Measurements from ENCODE around the gene COL24A1.

COL24A1 gene

GRCh38 chr1:86146566-86146965 lies 10.0 kb downstream of the COL24A1 start:
- CTCF ChIA-PET, result interaction anchor here (1.0 to 1.5 kb wide), 4 partner anchors 11 to 250 kb away, joined by 3 to 7 read pairs (median 5); no protein-coding TSS in a partner anchor
- H3K4me3 ChIP-seq (ENCODE audit: control insufficient read depth in 1 of 7, extremely low read depth in 1 of 7, insufficient read depth in 4 of 7, low read depth in 2 of 7, low read length in 6 of 7), result no peak overlapping the region
- H3K27me3 ChIP-seq (replicated peaks in 2 of 5; ENCODE audit: control insufficient read depth in 4 of 5, insufficient read depth in 5 of 5, low read length in 4 of 5), result no peaks in the 10 kb centered on the region
- POLR2A ChIA-PET, result no interaction called here
- no CpG with 5 or more reads among the region's 2 CpGs for WGBS (ENCODE audit: insufficient coverage)
- H3K9me3 ChIP-seq (ENCODE audit: control extremely low read depth in 1 of 5, control insufficient read depth in 4 of 5, insufficient read depth in 2 of 5, low read depth in 1 of 5, low read length in 4 of 5), result no peaks in the 10 kb centered on the region
- DNase-seq, result peak in 1 of 3 donors; percentile 11
- no peaks in the 10 kb centered on the region for H3K4me1 ChIP-seq (ENCODE audit: control extremely low read depth in 1 of 4, control insufficient read depth in 4 of 4, insufficient read depth in 4 of 4, low read length in 3 of 4)
- no peak overlapping the region for H3K27ac ChIP-seq (ENCODE audit: insufficient read depth in 1 of 2, low read depth in 1 of 2, low read length in 2 of 2, poor library complexity in 1 of 2, severe bottlenecking in 2 of 2)
- H3K36me3 ChIP-seq (ENCODE audit: control insufficient read depth in 4 of 4, insufficient read depth in 4 of 4, low read length in 3 of 4), result no peaks in the 10 kb centered on the region

DNA sequence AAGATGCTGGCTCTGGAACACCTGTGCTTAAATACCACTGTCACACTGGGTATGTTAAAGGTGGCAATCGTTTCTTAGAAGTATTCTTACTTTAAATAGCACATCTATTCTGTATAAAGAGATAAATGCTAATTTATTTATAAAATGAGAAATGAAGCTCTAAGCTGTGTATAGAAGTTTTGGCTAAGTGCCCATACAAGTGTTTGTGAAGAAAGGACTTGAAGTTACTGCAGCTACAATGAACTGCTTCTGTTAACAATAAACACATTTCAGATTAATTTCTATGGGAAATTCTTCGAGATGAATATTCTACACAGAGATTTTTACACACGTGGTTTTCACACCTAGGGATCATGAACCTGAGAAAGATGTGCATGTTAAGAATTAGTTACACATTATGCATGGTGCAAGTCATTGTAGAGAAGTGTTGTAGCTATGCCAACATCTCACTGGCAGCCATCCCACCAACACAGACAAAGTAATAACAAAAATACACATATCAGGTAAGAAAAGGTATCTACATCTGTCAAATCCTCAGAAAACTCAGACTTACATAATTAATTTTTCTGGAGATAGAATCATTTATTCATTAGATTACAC lies 16.2 kb downstream of the COL24A1 start:
- POLR2A ChIA-PET, result interaction anchor here (0.6 kb wide), 1 partner anchor 83 kb away, joined by 4 read pairs; no protein-coding TSS in a partner anchor

DNA sequence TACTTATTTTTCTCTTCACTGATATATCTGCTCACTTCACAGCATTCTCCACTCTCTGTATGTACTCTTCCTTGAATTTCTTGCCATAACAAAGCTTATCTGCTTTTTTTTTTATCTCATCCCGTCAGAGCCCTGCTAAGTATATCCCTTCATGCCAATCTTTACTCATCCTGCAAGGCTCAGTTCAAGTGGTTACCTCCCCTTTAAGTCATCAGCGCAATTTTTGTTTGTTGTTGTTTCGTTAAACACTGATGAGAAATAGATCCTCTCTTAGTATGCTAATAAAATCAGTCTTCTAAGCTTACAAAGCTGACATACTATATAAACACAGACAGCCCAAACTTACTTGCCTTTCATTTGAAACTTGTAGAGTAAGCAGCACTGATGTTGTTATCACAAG lies 17.8 kb downstream of the COL24A1 start:
- DNase-seq, result no peak
- WGBS (ENCODE audit: insufficient coverage), result 90% methylated on average over 2 of the region's 3 CpGs
- H3K4me1 ChIP-seq (ENCODE audit: control extremely low read depth in 1 of 4, control insufficient read depth in 4 of 4, insufficient read depth in 4 of 4, low read length in 3 of 4), result peaks cover 0 to 10% (median 5%) of the 10 kb centered on the region in 4 experiments
- no peak overlapping the region for H3K4me3 ChIP-seq (ENCODE audit: control insufficient read depth in 1 of 7, extremely low read depth in 1 of 7, insufficient read depth in 4 of 7, low read depth in 2 of 7, low read length in 6 of 7)
- H3K36me3 ChIP-seq (ENCODE audit: control insufficient read depth in 4 of 4, insufficient read depth in 4 of 4, low read length in 3 of 4), result no peaks in the 10 kb centered on the region
- no peaks in the 10 kb centered on the region for H3K27me3 ChIP-seq (replicated peaks in 2 of 5; ENCODE audit: control insufficient read depth in 4 of 5, insufficient read depth in 5 of 5, low read length in 4 of 5)
- ChIA-PET POLR2A (no interaction called here), CTCF (interaction anchor here (1.2 kb wide), 1 partner anchor 10 kb away, joined by 3 read pairs; no protein-coding TSS in a partner anchor)
- H3K27ac ChIP-seq (ENCODE audit: insufficient read depth in 1 of 2, low read depth in 1 of 2, low read length in 2 of 2, poor library complexity in 1 of 2, severe bottlenecking in 2 of 2), result no peak overlapping the region
- H3K9me3 ChIP-seq (ENCODE audit: control extremely low read depth in 1 of 5, control insufficient read depth in 4 of 5, insufficient read depth in 2 of 5, low read depth in 1 of 5, low read length in 4 of 5), result no peaks in the 10 kb centered on the region

More for the DNA sequence above, 16.2 kb downstream of the COL24A1 start:
- H3K9me3 ChIP-seq (ENCODE audit: control extremely low read depth in 1 of 5, control insufficient read depth in 4 of 5, insufficient read depth in 2 of 5, low read depth in 1 of 5, low read length in 4 of 5), result no peaks in the 10 kb centered on the region
- no peak overlapping the region for H3K4me3 ChIP-seq (ENCODE audit: control insufficient read depth in 1 of 7, extremely low read depth in 1 of 7, insufficient read depth in 4 of 7, low read depth in 2 of 7, low read length in 6 of 7)
- CTCF ChIA-PET, result interaction anchor here (0.6 kb wide), 1 partner anchor 215 kb away, joined by 3 read pairs; no protein-coding TSS in a partner anchor
- no peak for DNase-seq
- no peak overlapping the region for H3K27ac ChIP-seq (ENCODE audit: insufficient read depth in 1 of 2, low read depth in 1 of 2, low read length in 2 of 2, poor library complexity in 1 of 2, severe bottlenecking in 2 of 2)
- H3K27me3 ChIP-seq (replicated peaks in 2 of 5; ENCODE audit: control insufficient read depth in 4 of 5, insufficient read depth in 5 of 5, low read length in 4 of 5), result no peaks in the 10 kb centered on the region
- no peaks in the 10 kb centered on the region for H3K36me3 ChIP-seq (ENCODE audit: control insufficient read depth in 4 of 4, insufficient read depth in 4 of 4, low read length in 3 of 4)
- WGBS (ENCODE audit: insufficient coverage), result no CpG with 5 or more reads among the region's 3 CpGs
- peaks cover 0 to 10% (median 5%) of the 10 kb centered on the region in 4 experiments for H3K4me1 ChIP-seq (ENCODE audit: control extremely low read depth in 1 of 4, control insufficient read depth in 4 of 4, insufficient read depth in 4 of 4, low read length in 3 of 4)

- peak; percentile 67 to 94 (median 93) for DNase-seq
- ChIA-PET POLR2A (interaction anchor here (0.6 kb wide), 1 partner anchor 38 kb away, joined by 4 read pairs; no protein-coding TSS in a partner anchor), CTCF (interaction anchor here (1.5 kb wide), 1 partner anchor 15 kb away, joined by 4 read pairs; no protein-coding TSS in a partner anchor)
- peaks cover 0 to 10% (median 5%) of the 10 kb centered on the region in 4 experiments for H3K4me1 ChIP-seq (ENCODE audit: control extremely low read depth in 1 of 4, control insufficient read depth in 4 of 4, insufficient read depth in 4 of 4, low read length in 3 of 4)
- no CpG with 5 or more reads among the region's 1 CpG for WGBS (ENCODE audit: insufficient coverage)
- no peaks in the 10 kb centered on the region for H3K36me3 ChIP-seq (ENCODE audit: control insufficient read depth in 4 of 4, insufficient read depth in 4 of 4, low read length in 3 of 4)
- no peaks in the 10 kb centered on the region for H3K9me3 ChIP-seq (ENCODE audit: control extremely low read depth in 1 of 5, control insufficient read depth in 4 of 5, insufficient read depth in 2 of 5, low read depth in 1 of 5, low read length in 4 of 5)
- no peaks in the 10 kb centered on the region for H3K27me3 ChIP-seq (replicated peaks in 2 of 5; ENCODE audit: control insufficient read depth in 4 of 5, insufficient read depth in 5 of 5, low read length in 4 of 5)
- no peak overlapping the region for H3K4me3 ChIP-seq (ENCODE audit: control insufficient read depth in 1 of 7, extremely low read depth in 1 of 7, insufficient read depth in 4 of 7, low read depth in 2 of 7, low read length in 6 of 7)
- peak overlapping the region in 1 of 2 experiments; percentile 25 for H3K27ac ChIP-seq (ENCODE audit: insufficient read depth in 1 of 2, low read depth in 1 of 2, low read length in 2 of 2, poor library complexity in 1 of 2, severe bottlenecking in 2 of 2)
These were observed 19.1 kb downstream of the COL24A1 start for GRCh38 chr1:86137436-86137835.

GRCh38 chr1:86119214-86119764 lies 37.3 kb downstream of the COL24A1 start:
- Histone ChIP-seq H3K4me1 (ENCODE audit: control extremely low read depth in 1 of 4, control insufficient read depth in 4 of 4, insufficient read depth in 4 of 4, low read length in 3 of 4) (peaks cover 0 to 9% (median 2%) of the 10 kb centered on the region in 4 experiments), H3K27ac (ENCODE audit: insufficient read depth in 1 of 2, low read depth in 1 of 2, low read length in 2 of 2, poor library complexity in 1 of 2, severe bottlenecking in 2 of 2) (no peak overlapping the region), H3K4me3 (ENCODE audit: control insufficient read depth in 1 of 7, extremely low read depth in 1 of 7, insufficient read depth in 4 of 7, low read depth in 2 of 7, low read length in 6 of 7) (no peak overlapping the region), H3K36me3 (ENCODE audit: control insufficient read depth in 4 of 4, insufficient read depth in 4 of 4, low read length in 3 of 4) (no peaks in the 10 kb centered on the region), H3K27me3 (replicated peaks in 2 of 5; ENCODE audit: control insufficient read depth in 4 of 5, insufficient read depth in 5 of 5, low read length in 4 of 5) (no peaks in the 10 kb centered on the region), H3K9me3 (ENCODE audit: control extremely low read depth in 1 of 5, control insufficient read depth in 4 of 5, insufficient read depth in 2 of 5, low read depth in 1 of 5, low read length in 4 of 5) (no peaks in the 10 kb centered on the region)
- POLR2A ChIA-PET, result no interaction called here
- no peak for DNase-seq
- CTCF ChIA-PET, result interaction anchor here (0.5 kb wide), 1 partner anchor 78 kb away, joined by 3 read pairs; no protein-coding TSS in a partner anchor
- no CpG with 5 or more reads among the region's 3 CpGs for WGBS (ENCODE audit: insufficient coverage)

DNA sequence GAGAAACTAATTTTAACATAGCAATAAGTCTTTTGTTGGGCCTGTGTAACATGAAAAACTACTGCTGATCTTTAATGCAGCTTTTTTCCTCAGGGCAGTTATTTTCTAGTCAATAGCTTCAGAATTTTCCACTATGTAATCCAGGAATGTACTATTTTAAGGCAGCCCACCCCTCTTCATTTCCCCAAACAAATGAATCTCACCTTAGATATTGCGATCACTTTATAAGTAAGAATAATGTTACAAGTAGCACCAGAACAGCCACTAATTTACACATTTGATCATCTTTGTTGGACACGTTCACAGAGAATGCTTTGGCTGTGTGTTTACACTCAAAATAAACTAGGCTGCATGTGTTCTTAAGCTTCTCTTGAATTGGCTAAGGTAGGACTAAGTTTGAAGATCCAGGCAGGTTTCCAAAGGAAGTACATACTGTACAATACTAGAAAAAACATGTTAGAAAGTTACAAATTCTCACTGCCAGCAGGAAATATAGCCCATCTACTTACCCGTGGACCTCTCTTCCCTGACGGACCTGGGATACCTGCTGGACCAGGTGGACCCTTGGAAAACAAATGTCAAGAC lies 41.7 kb downstream of the COL24A1 start:
- POLR2A ChIA-PET, result no interaction called here
- no peaks in the 10 kb centered on the region for H3K27me3 ChIP-seq (replicated peaks in 2 of 5; ENCODE audit: control insufficient read depth in 4 of 5, insufficient read depth in 5 of 5, low read length in 4 of 5)
- H3K4me3 ChIP-seq (ENCODE audit: control insufficient read depth in 1 of 7, extremely low read depth in 1 of 7, insufficient read depth in 4 of 7, low read depth in 2 of 7, low read length in 6 of 7), result no peak overlapping the region
- H3K4me1 ChIP-seq (ENCODE audit: control extremely low read depth in 1 of 4, control insufficient read depth in 4 of 4, insufficient read depth in 4 of 4, low read length in 3 of 4), result peaks cover 0 to 4% (median 0%) of the 10 kb centered on the region in 4 experiments
- H3K36me3 ChIP-seq (ENCODE audit: control insufficient read depth in 4 of 4, insufficient read depth in 4 of 4, low read length in 3 of 4), result peaks cover 0 to 4% (median 0%) of the 10 kb centered on the region in 4 experiments
- H3K27ac ChIP-seq (ENCODE audit: insufficient read depth in 1 of 2, low read depth in 1 of 2, low read length in 2 of 2, poor library complexity in 1 of 2, severe bottlenecking in 2 of 2), result no peak overlapping the region
- H3K9me3 ChIP-seq (ENCODE audit: control extremely low read depth in 1 of 5, control insufficient read depth in 4 of 5, insufficient read depth in 2 of 5, low read depth in 1 of 5, low read length in 4 of 5), result peaks cover 0 to 3% (median 0%) of the 10 kb centered on the region in 5 experiments
- no peak for DNase-seq
- WGBS (ENCODE audit: insufficient coverage), result 52% methylated on average over 3 of the region's 4 CpGs
- CTCF ChIA-PET, result interaction anchor here (1.0 kb wide), 1 partner anchor 53 kb away, joined by 3 read pairs; no protein-coding TSS in a partner anchor

All from common myeloid progenitor, CD34-positive (primary cell).